Measurements from ENCODE around the gene GINS1.

GRCh38 chr20:25491446-25492038, 84.1 kb downstream of the GINS1 start:
- TF ChIP-seq CTCF (IDR thresholded peaks at IDR 0.05; ENCODE audit: insufficient read depth, low read depth, low read length) = no peak
- no peak for TF ChIP-seq EZH2 (IDR thresholded peaks at IDR 0.05; ENCODE audit: insufficient read depth, low read length)
